HepG2 (cell line): ENCODE data around the gene TUBB. TPM values are rescaled to one million over a fixed set of nuclear protein-coding genes. Genes with fewer than 3 reads are reported as not detected.
A peak's percentile ranks its signal among the peaks of the same experiment; 100 is the strongest.

Source experiments
- ETV6 ChIP-seq: sonication (generic); formaldehyde crosslinking; conservative IDR thresholded peaks from 2 replicates; pipeline ENCODE4 v1.4.0; 2020; ENCODE audit warnings: missing genetic modification reagents
- FIP1L1 ChIP-seq: fragments of 200-400 bp; formaldehyde crosslinking; IDR thresholded peaks from 2 replicates; pipeline ENCODE4 v1.6.1; 2018; ENCODE audit warnings: low read depth, mild to moderate bottlenecking, low read length, moderate library complexity, borderline replicate concordance; ENCODE audit not compliant: insufficient read depth
- GTF3A ChIP-seq: sonication (generic); formaldehyde crosslinking; conservative IDR thresholded peaks from 2 replicates; pipeline ENCODE4 v1.4.0; 2020; ENCODE audit warnings: mild to moderate bottlenecking, missing genetic modification reagents
- HINFP ChIP-seq: sonication (generic); formaldehyde crosslinking; IDR thresholded peaks from 2 replicates; pipeline ENCODE4 v1.4.0; 2020; ENCODE audit warnings: low read depth, mild to moderate bottlenecking, missing genetic modification reagents
- HNF4G ChIP-seq, 2 experiments: sonication (generic) in 1 of 2; formaldehyde crosslinking in 1 of 2; IDR thresholded peaks; 2 replicates each; pipeline versions ENCODE4 v1.4.0 to v1.6.1; 2011 to 2020; ENCODE audit warnings: borderline replicate concordance in 2 of 2, low read depth in 2 of 2, mild to moderate bottlenecking in 2 of 2, low read length in 1 of 2, missing genetic modification reagents in 1 of 2, moderate library complexity in 1 of 2
- JUNB ChIP-seq: sonication (generic); formaldehyde crosslinking; IDR thresholded peaks from 2 replicates; pipeline ENCODE4 v1.8.0; 2022; ENCODE audit warnings: missing genetic modification reagents, mild to moderate bottlenecking, borderline replicate concordance
- MAF1 ChIP-seq: sonication (generic); formaldehyde crosslinking; IDR thresholded peaks from 2 replicates; pipeline ENCODE4 v1.5.0; 2020; ENCODE audit warnings: missing genetic modification reagents, borderline replicate concordance
- MBD4 ChIP-seq: IDR thresholded peaks from 2 replicates; pipeline ENCODE4 v1.6.1; 2012; ENCODE audit warnings: low read length, inconsistent platforms, borderline replicate concordance
- MED1 ChIP-seq: sonication (generic); formaldehyde crosslinking; IDR thresholded peaks from 2 replicates; pipeline ENCODE4 v1.4.0; 2020; ENCODE audit warnings: missing genetic modification reagents
- NCOA5 ChIP-seq: sonication (generic); formaldehyde crosslinking; IDR thresholded peaks from 2 replicates; pipeline ENCODE4 v1.4.0; 2020; ENCODE audit warnings: missing genetic modification reagents
- NFE2L1 ChIP-seq: sonication (generic); formaldehyde crosslinking; IDR thresholded peaks from 2 replicates; pipeline ENCODE4 v1.4.0; 2020; ENCODE audit warnings: missing genetic modification reagents, mild to moderate bottlenecking, borderline replicate concordance
- ONECUT2 ChIP-seq: sonication (generic); formaldehyde crosslinking; IDR thresholded peaks from 2 replicates; pipeline ENCODE4 v1.4.0; 2020; ENCODE audit warnings: missing genetic modification reagents
- SALL1 ChIP-seq: sonication (generic); formaldehyde crosslinking; IDR thresholded peaks from 2 replicates; pipeline ENCODE4 v1.8.0; 2022; ENCODE audit warnings: mild to moderate bottlenecking, missing genetic modification reagents
- SMARCC2 ChIP-seq: fragments of 450-650 bp; IDR thresholded peaks from 2 replicates; pipeline ENCODE4 v1.6.1; 2017; ENCODE audit warnings: antibody characterized with exemption, mild to moderate bottlenecking
- TBL1XR1 ChIP-seq: fragments of 150-350 bp; IDR thresholded peaks from 2 replicates; pipeline ENCODE4 v1.6.1; 2014; ENCODE audit warnings: borderline replicate concordance, low read length; ENCODE audit not compliant: partially characterized antibody
- TBX2 ChIP-seq: sonication (generic); formaldehyde crosslinking; IDR thresholded peaks from 2 replicates; pipeline ENCODE4 v1.5.0; 2020; ENCODE audit warnings: missing genetic modification reagents, mild to moderate bottlenecking, borderline replicate concordance
- TSC22D2 ChIP-seq: sonication (generic); formaldehyde crosslinking; IDR thresholded peaks from 2 replicates; pipeline ENCODE4 v1.5.1; 2020; ENCODE audit warnings: missing genetic modification reagents, mild to moderate bottlenecking, borderline replicate concordance
- ZC3H4 ChIP-seq: sonication (generic); formaldehyde crosslinking; IDR thresholded peaks from 2 replicates; pipeline ENCODE4 v1.4.0; 2020; ENCODE audit warnings: missing genetic modification reagents, borderline replicate concordance
- ZNF124 ChIP-seq: sonication (generic); formaldehyde crosslinking; IDR thresholded peaks from 2 replicates; pipeline ENCODE4 v1.4.0; 2020; ENCODE audit warnings: missing genetic modification reagents
- ZNF232 ChIP-seq: sonication (generic); formaldehyde crosslinking; IDR thresholded peaks from 2 replicates; pipeline ENCODE4 v1.4.0; 2020; ENCODE audit warnings: missing genetic modification reagents, borderline replicate concordance
- ZNF331 ChIP-seq: sonication (generic); formaldehyde crosslinking; IDR thresholded peaks from 2 replicates; pipeline ENCODE4 v1.4.0; 2020; ENCODE audit warnings: missing genetic modification reagents
- ZNF496 ChIP-seq: sonication (generic); formaldehyde crosslinking; IDR thresholded peaks from 2 replicates; pipeline ENCODE4 v1.8.1; 2023; ENCODE audit warnings: mild to moderate bottlenecking, moderate library complexity, missing genetic modification reagents; ENCODE audit not compliant: insufficient replicate concordance
- ZNF510 ChIP-seq: sonication (generic); formaldehyde crosslinking; IDR thresholded peaks from 2 replicates; pipeline ENCODE4 v1.4.0; 2020; ENCODE audit warnings: low read depth, mild to moderate bottlenecking, missing genetic modification reagents
- ZNF546 ChIP-seq: sonication (generic); formaldehyde crosslinking; conservative IDR thresholded peaks from 2 replicates; pipeline ENCODE4 v1.8.1; 2023; ENCODE audit warnings: mild to moderate bottlenecking, missing genetic modification reagents
- ZNF574 ChIP-seq: sonication (generic); formaldehyde crosslinking; IDR thresholded peaks from 2 replicates; pipeline ENCODE4 v1.4.0; 2020; ENCODE audit warnings: missing genetic modification reagents
- ZNF605 ChIP-seq: sonication (generic); formaldehyde crosslinking; IDR thresholded peaks from 2 replicates; pipeline ENCODE4 v1.8.0; 2022; ENCODE audit warnings: mild to moderate bottlenecking, missing genetic modification reagents
- polyA plus RNA-seq, 8 experiments: library from polyadenylated mRNA; depleted of rRNA in 3 of 8; stranded (reverse) in 7 of 8; unstranded in 1 of 8; fragments of >200 nt; fragmentation: Illumina TruSeq in 4 of 8; extraction: Trizol in 4 of 8; gene quantifications; 2 replicates each; pipeline versions ENCODE4 v1.2.1 to v1.2.3, GENCODE V29; 2011 to 2016; ENCODE audit warnings: low read depth in 4 of 8, missing spikeins in 1 of 8, mixed read lengths in 1 of 8; ENCODE audit not compliant: insufficient read depth in 1 of 8
- total RNA-seq, 5 experiments: library from RNA; depleted of rRNA; stranded (reverse); fragments of >200 nt; fragmentation: Illumina TruSeq; extraction: Trizol; gene quantifications; 2 replicates each; pipeline ENCODE4 v1.2.3, GENCODE V29; 2016; ENCODE audit warnings: low read depth in 1 of 5

TUBB gene
- total and polyA plus RNA-seq, 2 of the 13 experiments (the other 11 are each of a cell fraction or from before 2014, with no cell fraction given): 911 to 1,163 TPM

GRCh38 chr6:30744054-30744805, 24.1 kb downstream of the TUBB start, which contains the start of gene IER3 (continued):
- TF ChIP-seq SMARCC2 (no peak), ZNF574 (peak; percentile 83; the same call in 1 of the 2 replicates), TBX2 (peak; percentile 45; the same call in 1 of the 2 replicates), ZNF510 (CRISPR knock-in tag) (no peak; the same call in 1 of the 2 replicates), HINFP (CRISPR knock-in tag) (no peak; the same call in 1 of the 2 replicates), NCOA5 (peak; percentile 89; the same call in 1 of the 2 replicates), TBL1XR1 (peak; percentile 60), ZNF331 (no peak; the same call in 1 of the 2 replicates), GTF3A (CRISPR knock-in tag) (no peak), ZNF232 (0 out of 2 replicates have a peak, but pooled peaks have one; percentile 52), JUNB (no peak), ZNF605 (CRISPR knock-in tag) (peak; percentile 64), MED1 (peak; percentile 97), ZNF496 (CRISPR knock-in tag) (no peak), ZNF546 (CRISPR knock-in tag) (no peak), ONECUT2 (CRISPR knock-in tag) (no peak), ETV6 (CRISPR knock-in tag) (peak; percentile 84), ZNF124 (CRISPR knock-in tag) (peak; percentile 87; the same call in 1 of the 2 replicates), HNF4G (IDR thresholded peaks at IDR 0.05; ENCODE audit: borderline replicate concordance, low read depth, low read length) (peak; percentile 62; the same call in 1 of the 2 replicates), HNF4G (CRISPR knock-in tag; IDR thresholded peaks at IDR 0.05; ENCODE audit: borderline replicate concordance, low read depth) (no peak; the same call in 1 of the 2 replicates), MAF1 (no peak; the same call in none of the 2 replicates), FIP1L1 (peak; percentile 97; the same call in 1 of the 2 replicates), NFE2L1 (CRISPR knock-in tag) (no peak), ZC3H4 (CRISPR knock-in tag) (no peak), MBD4 (no peak), SALL1 (peak; percentile 94), TSC22D2 (CRISPR knock-in tag) (peak; percentile 83; the same call in 1 of the 2 replicates)
